ENCODE results near the gene GNAO1. TPM values are rescaled to one million over a fixed set of nuclear protein-coding genes. Genes with fewer than 3 reads are reported as not detected.

GNAO1 gene
- polyA plus RNA-seq, 3 donors = not detected

DNA sequence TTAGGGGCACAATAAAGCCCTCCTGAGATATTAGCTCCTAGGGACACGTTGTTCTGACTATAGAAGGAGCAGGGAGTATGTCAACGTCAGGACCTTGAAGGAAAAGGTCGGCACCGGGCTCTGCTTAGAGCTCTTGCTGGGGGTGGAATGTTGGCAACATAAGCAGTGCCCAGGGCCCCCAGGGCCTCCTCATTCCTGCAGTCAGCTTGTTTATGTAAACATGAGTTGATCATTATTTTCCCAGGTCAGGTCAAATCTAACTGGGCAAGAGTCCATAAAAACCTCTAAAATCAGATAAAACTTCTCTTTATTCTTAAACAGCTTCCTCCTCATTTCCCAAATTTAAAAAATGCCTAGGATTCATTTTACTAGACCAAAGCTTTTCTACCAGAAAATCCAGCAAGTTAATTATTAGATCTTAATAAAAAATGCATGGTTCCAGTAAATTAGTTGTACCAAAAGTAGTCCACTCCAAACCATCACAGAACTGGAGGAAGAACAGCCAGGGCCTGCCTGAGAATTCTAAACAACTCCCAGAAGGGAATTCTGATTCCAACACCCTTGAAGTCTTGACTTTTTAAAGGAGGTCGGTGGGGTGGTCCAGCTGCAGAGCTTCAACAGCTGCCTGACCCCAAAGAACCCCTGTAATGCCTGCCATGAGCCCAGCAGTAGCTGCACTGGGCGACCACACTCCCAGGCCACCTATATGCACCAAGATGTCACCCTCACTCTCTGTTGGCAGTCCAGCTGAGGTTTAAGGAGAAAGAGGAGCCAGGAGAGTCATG lies 179.8 kb downstream of the GNAO1 start:
- Histone ChIP-seq H3K79me2 (ENCODE audit: insufficient read depth, low read length) (peaks cover 7% of the 10 kb centered on the region), H3K4me2 (replicated peaks; ENCODE audit: extremely low read depth, low read length, poor library complexity, severe bottlenecking) (no peak overlapping the region), H3K4me3 (replicated peaks in 1 of 3; ENCODE audit: low read depth in 2 of 3, low read length in 3 of 3) (no peak overlapping the region), H3K9me3 (replicated peaks in 1 of 2; ENCODE audit: control insufficient read depth in 1 of 2, insufficient read depth in 1 of 2, low read length in 2 of 2) (no peaks in the 10 kb centered on the region), H2AFZ (ENCODE audit: insufficient read depth, low read depth, low read length, poor library complexity, severe bottlenecking) (no peak overlapping the region), H3K36me3 (replicated peaks in 1 of 2; ENCODE audit: control insufficient read depth in 1 of 2, insufficient read depth in 2 of 2, low read length in 2 of 2) (peaks cover 64 to 96% of the 10 kb centered on the region in 2 donors), H4K20me1 (ENCODE audit: insufficient read depth, low read length) (peaks cover 41% of the 10 kb centered on the region), H3K9ac (ENCODE audit: insufficient read depth, low read length, poor library complexity, severe bottlenecking) (no peak overlapping the region), H3K4me1 (ENCODE audit: control insufficient read depth in 1 of 2, insufficient read depth in 2 of 2, low read length in 2 of 2) (no peaks in the 10 kb centered on the region), H3K27me3 (ENCODE audit: control insufficient read depth in 2 of 2, insufficient read depth in 2 of 2, low read length in 2 of 2) (no peaks in the 10 kb centered on the region), H3K27ac (ENCODE audit: low read depth in 1 of 2, low read length in 2 of 2) (no peak overlapping the region)
- peaks cover 75 to 86% of the 10 kb centered on the region in 2 donors for H3K36me3 Mint-ChIP-seq
- H3K4me3 Mint-ChIP-seq = no peak overlapping the region
- DNase-seq = no peak
- H3K27me3 Mint-ChIP-seq (ENCODE audit: low read depth in 3 of 3) = peaks cover 0 to 2% (median 1%) of the 10 kb centered on the region in 3 donors
- WGBS (ENCODE audit: insufficient coverage) = 96% methylated on average over 4 of the region's 6 CpGs
- intact Hi-C loops (cut with micrococcal nuclease) = no loop called here
- H3K27ac Mint-ChIP-seq = peak overlapping the region in 1 of 7 donors; percentile 15
- H3K9me3 Mint-ChIP-seq = no peaks in the 10 kb centered on the region
- TF ChIP-seq, protein P1, sequence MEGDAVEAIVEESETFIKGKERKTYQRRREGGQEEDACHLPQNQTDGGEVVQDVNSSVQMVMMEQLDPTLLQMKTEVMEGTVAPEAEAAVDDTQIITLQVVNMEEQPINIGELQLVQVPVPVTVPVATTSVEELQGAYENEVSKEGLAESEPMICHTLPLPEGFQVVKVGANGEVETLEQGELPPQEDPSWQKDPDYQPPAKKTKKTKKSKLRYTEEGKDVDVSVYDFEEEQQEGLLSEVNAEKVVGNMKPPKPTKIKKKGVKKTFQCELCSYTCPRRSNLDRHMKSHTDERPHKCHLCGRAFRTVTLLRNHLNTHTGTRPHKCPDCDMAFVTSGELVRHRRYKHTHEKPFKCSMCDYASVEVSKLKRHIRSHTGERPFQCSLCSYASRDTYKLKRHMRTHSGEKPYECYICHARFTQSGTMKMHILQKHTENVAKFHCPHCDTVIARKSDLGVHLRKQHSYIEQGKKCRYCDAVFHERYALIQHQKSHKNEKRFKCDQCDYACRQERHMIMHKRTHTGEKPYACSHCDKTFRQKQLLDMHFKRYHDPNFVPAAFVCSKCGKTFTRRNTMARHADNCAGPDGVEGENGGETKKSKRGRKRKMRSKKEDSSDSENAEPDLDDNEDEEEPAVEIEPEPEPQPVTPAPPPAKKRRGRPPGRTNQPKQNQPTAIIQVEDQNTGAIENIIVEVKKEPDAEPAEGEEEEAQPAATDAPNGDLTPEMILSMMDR (IDR thresholded peaks at IDR 0.05) = no peak
- peaks cover 2% of the 10 kb centered on the region for H3K4me1 Mint-ChIP-seq

DNA sequence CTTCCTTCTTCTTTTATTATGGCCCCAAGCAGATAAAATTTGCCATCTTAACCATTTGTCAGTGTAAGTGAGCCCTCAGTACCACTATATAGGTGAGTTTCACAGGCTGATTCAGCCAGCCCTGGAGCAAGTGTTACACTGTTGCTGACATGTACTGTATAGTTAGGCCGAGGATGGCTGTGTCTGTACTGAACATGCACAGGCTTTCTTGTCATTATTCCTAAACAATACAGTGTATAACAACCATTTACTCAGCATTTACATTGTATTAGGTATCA lies 180.3 kb downstream of the GNAO1 start:
- no peak overlapping the region for H2AFZ ChIP-seq (ENCODE audit: insufficient read depth, low read depth, low read length, poor library complexity, severe bottlenecking)
- TF ChIP-seq, protein P1 (IDR thresholded peaks at IDR 0.05) = no peak
- Mint-ChIP-seq H3K27me3 (ENCODE audit: low read depth in 3 of 3) (peaks cover 0 to 2% (median 1%) of the 10 kb centered on the region in 3 donors), H3K27ac (no peak overlapping the region), H3K4me3 (no peak overlapping the region), H3K4me1 (peaks cover 2% of the 10 kb centered on the region), H3K36me3 (peaks cover 73 to 84% of the 10 kb centered on the region in 2 donors), H3K9me3 (no peaks in the 10 kb centered on the region)
- H3K27ac ChIP-seq (ENCODE audit: low read depth in 1 of 2, low read length in 2 of 2) = no peak overlapping the region
- peaks cover 7% of the 10 kb centered on the region for H3K79me2 ChIP-seq (ENCODE audit: insufficient read depth, low read length)
- DNase-seq = no peak
- H3K4me2 ChIP-seq (replicated peaks; ENCODE audit: extremely low read depth, low read length, poor library complexity, severe bottlenecking) = no peak overlapping the region
- H3K27me3 ChIP-seq (ENCODE audit: control insufficient read depth in 2 of 2, insufficient read depth in 2 of 2, low read length in 2 of 2) = no peaks in the 10 kb centered on the region
- H3K4me1 ChIP-seq (ENCODE audit: control insufficient read depth in 1 of 2, insufficient read depth in 2 of 2, low read length in 2 of 2) = no peaks in the 10 kb centered on the region
- peaks cover 60 to 91% of the 10 kb centered on the region in 2 donors for H3K36me3 ChIP-seq (replicated peaks in 1 of 2; ENCODE audit: control insufficient read depth in 1 of 2, insufficient read depth in 2 of 2, low read length in 2 of 2)
- no CpG with 5 or more reads among the region's 1 CpG for WGBS (ENCODE audit: insufficient coverage)
- peaks cover 47% of the 10 kb centered on the region for H4K20me1 ChIP-seq (ENCODE audit: insufficient read depth, low read length)
- intact Hi-C loops (cut with micrococcal nuclease) = no loop called here
- no peak overlapping the region for H3K4me3 ChIP-seq (replicated peaks in 1 of 3; ENCODE audit: low read depth in 2 of 3, low read length in 3 of 3)
- H3K9ac ChIP-seq (ENCODE audit: insufficient read depth, low read length, poor library complexity, severe bottlenecking) = no peak overlapping the region
- H3K9me3 ChIP-seq (replicated peaks in 1 of 2; ENCODE audit: control insufficient read depth in 1 of 2, insufficient read depth in 1 of 2, low read length in 2 of 2) = no peaks in the 10 kb centered on the region

Data from CD14-positive monocyte (primary cell).